Spleen (tissue), 7 donors: ENCODE data around the gene AHDC1.

Experiments
- CTCF ChIP-seq, 11 experiments: fragments of 200-600 bp in 7 of 11; fragments of 450-650 bp in 4 of 11; sonication (generic) in 4 of 11; IDR thresholded peaks in 8 of 11; conservative IDR thresholded peaks in 3 of 11; 1 replicate in 7 of 11; 2 replicates in 4 of 11; pipeline versions ENCODE4 v1.4.0 to v1.8.0; 2016 to 2021; ENCODE audit warnings: antibody characterized with exemption in 11 of 11, inconsistent platforms in 4 of 11, mild to moderate bottlenecking in 1 of 11
- POLR2AphosphoS5 ChIP-seq, 3 donors: sonication (generic); formaldehyde crosslinking; IDR thresholded peaks; one replicate each; pipeline ENCODE4 v1.5.1; 2017; ENCODE audit warnings: antibody characterized with exemption in 3 of 3
- donor health status: DM: no; HTN: no; CAD: no; lungs with moderate emphysema.
- donor health status: DM: no; HTN: no; CAD: no.
- donor health status: DM: no; HTN: no; CAD: no.

GRCh38 chr1:27503844-27504587 is 99.9 kb downstream of the AHDC1 start:
- TF ChIP-seq CTCF (IDR thresholded peaks at IDR 0.05 in 8 of 11, conservative IDR thresholded peaks at IDR 0.05 in 3 of 11) = no peak
- no peak for TF ChIP-seq POLR2AphosphoS5 (IDR thresholded peaks at IDR 0.05)
